ENCODE measurements around the gene NTSR2.
A peak's percentile ranks its signal among the peaks of the same experiment; 100 is the strongest.

Gene NTSR2, protein sequence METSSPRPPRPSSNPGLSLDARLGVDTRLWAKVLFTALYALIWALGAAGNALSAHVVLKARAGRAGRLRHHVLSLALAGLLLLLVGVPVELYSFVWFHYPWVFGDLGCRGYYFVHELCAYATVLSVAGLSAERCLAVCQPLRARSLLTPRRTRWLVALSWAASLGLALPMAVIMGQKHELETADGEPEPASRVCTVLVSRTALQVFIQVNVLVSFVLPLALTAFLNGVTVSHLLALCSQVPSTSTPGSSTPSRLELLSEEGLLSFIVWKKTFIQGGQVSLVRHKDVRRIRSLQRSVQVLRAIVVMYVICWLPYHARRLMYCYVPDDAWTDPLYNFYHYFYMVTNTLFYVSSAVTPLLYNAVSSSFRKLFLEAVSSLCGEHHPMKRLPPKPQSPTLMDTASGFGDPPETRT

DNA sequence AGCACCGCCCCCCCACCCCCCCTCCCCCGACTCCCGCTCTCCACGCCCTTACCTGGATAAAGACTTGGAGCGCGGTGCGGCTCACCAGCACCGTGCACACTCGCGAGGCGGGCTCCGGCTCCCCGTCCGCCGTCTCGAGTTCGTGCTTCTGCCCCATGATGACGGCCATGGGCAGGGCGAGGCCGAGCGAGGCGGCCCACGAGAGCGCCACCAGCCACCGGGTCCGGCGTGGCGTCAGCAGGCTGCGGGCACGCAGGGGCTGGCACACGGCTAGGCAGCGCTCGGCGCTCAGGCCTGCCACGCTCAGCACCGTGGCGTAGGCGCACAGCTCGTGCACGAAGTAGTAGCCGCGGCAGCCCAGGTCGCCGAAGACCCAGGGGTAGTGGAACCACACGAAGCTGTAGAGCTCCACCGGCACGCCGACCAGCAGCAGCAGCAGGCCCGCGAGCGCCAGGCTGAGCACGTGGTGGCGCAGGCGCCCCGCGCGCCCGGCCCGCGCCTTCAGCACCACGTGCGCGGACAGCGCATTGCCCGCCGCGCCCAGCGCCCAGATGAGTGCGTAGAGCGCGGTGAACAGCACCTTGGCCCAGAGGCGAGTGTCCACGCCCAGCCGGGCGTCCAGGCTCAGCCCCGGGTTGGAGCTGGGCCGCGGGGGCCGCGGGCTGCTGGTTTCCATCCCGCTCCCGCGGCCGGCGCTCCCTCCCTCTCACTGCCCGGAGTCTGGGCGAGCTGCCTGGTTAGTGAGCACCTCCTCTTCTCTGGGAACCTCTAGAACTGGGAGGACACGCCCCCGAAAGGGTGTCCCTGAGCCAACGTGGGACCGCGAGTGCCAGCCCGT is at the start of gene NTSR2:
NTSR2 (minus strand) TSS at position 742 of the 838 bp plus-strand sequence; CDS start at position 676, 66 bp downstream.
- no peak within 1 kb of the TSS for H3K4me3 ChIP-seq (ENCODE audit: low read length)
- peaks cover 40% of the 10 kb centered on the region for H3K27me3 ChIP-seq (replicated peaks; ENCODE audit: control insufficient read depth, insufficient read depth, low read length)
- no peaks in the 10 kb centered on the region for H3K9me3 ChIP-seq (ENCODE audit: control insufficient read depth, low read length)
- H3K36me3 ChIP-seq (ENCODE audit: control insufficient read depth, insufficient read depth, low read length, severe bottlenecking) = no peaks in the 10 kb centered on the region
- DNase-seq (ENCODE audit: low read depth) = peak; percentile 40
- H3K4me1 ChIP-seq (ENCODE audit: control insufficient read depth, insufficient read depth, low read length) = peaks cover 8% of the 10 kb centered on the region
- H3K9ac ChIP-seq (ENCODE audit: low read length) = no peak within 1 kb of the TSS

- Histone ChIP-seq H3K27me3 (replicated peaks; ENCODE audit: control insufficient read depth, insufficient read depth, low read length) (no peaks in the 10 kb centered on the region), H3K4me3 (ENCODE audit: low read length) (no peak overlapping the region), H3K36me3 (ENCODE audit: control insufficient read depth, insufficient read depth, low read length, severe bottlenecking) (no peaks in the 10 kb centered on the region), H3K4me1 (ENCODE audit: control insufficient read depth, insufficient read depth, low read length) (peaks cover 24% of the 10 kb centered on the region), H3K9ac (ENCODE audit: low read length) (no peak overlapping the region), H3K9me3 (ENCODE audit: control insufficient read depth, low read length) (no peaks in the 10 kb centered on the region)
- DNase-seq (ENCODE audit: low read depth) = no peak
These were observed 49.4 kb upstream of the NTSR2 start for GRCh38 chr2:11719230-11719977.

DNA sequence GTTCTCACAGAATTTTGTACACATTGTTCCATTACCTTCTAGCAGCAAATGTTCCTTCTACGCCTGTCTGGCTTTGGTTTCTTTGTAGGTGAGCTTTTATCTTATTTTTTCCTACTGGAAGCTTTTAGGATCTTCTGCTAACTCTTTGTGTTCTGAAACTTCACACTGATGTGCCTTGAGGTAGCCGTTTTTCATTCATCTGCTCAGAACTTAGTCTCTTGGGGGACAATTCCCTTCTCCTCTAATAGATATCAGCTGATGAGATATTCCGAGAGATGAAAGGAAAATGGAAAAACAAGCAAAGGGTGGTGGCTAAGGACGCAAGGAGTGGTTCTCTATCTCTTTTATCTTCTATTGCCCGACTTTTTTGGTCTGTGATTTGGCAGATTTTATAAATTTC is 48.6 kb upstream of the NTSR2 start:
- DNase-seq (ENCODE audit: low read depth) = no peak
- Histone ChIP-seq H3K9me3 (ENCODE audit: control insufficient read depth, low read length) (no peaks in the 10 kb centered on the region), H3K27me3 (replicated peaks; ENCODE audit: control insufficient read depth, insufficient read depth, low read length) (no peaks in the 10 kb centered on the region)

GRCh38 chr2:11717623-11718022 is 47.6 kb upstream of the NTSR2 start:
- Histone ChIP-seq H3K9me3 (ENCODE audit: control insufficient read depth, low read length) (no peaks in the 10 kb centered on the region), H3K4me1 (ENCODE audit: control insufficient read depth, insufficient read depth, low read length) (peaks cover 28% of the 10 kb centered on the region), H3K27me3 (replicated peaks; ENCODE audit: control insufficient read depth, insufficient read depth, low read length) (no peaks in the 10 kb centered on the region), H3K9ac (ENCODE audit: low read length) (no peak overlapping the region), H3K36me3 (ENCODE audit: control insufficient read depth, insufficient read depth, low read length, severe bottlenecking) (no peaks in the 10 kb centered on the region), H3K4me3 (ENCODE audit: low read length) (no peak overlapping the region)
- no peak for DNase-seq (ENCODE audit: low read depth)

More for the DNA sequence above, 48.6 kb upstream of the NTSR2 start:
- Histone ChIP-seq H3K36me3 (ENCODE audit: control insufficient read depth, insufficient read depth, low read length, severe bottlenecking) (no peaks in the 10 kb centered on the region), H3K4me3 (ENCODE audit: low read length) (no peak overlapping the region), H3K9ac (ENCODE audit: low read length) (no peak overlapping the region), H3K4me1 (ENCODE audit: control insufficient read depth, insufficient read depth, low read length) (peaks cover 24% of the 10 kb centered on the region)

GRCh38 chr2:11716689-11717321 is 46.8 kb upstream of the NTSR2 start:
- DNase-seq (ENCODE audit: low read depth) = peak; percentile 78
- Histone ChIP-seq H3K27me3 (replicated peaks; ENCODE audit: control insufficient read depth, insufficient read depth, low read length) (no peaks in the 10 kb centered on the region), H3K4me3 (ENCODE audit: low read length) (peak overlapping the region; percentile 51), H3K36me3 (ENCODE audit: control insufficient read depth, insufficient read depth, low read length, severe bottlenecking) (no peaks in the 10 kb centered on the region), H3K9me3 (ENCODE audit: control insufficient read depth, low read length) (no peaks in the 10 kb centered on the region), H3K4me1 (ENCODE audit: control insufficient read depth, insufficient read depth, low read length) (peaks cover 37% of the 10 kb centered on the region), H3K9ac (ENCODE audit: low read length) (peak overlapping the region; percentile 72)

DNA sequence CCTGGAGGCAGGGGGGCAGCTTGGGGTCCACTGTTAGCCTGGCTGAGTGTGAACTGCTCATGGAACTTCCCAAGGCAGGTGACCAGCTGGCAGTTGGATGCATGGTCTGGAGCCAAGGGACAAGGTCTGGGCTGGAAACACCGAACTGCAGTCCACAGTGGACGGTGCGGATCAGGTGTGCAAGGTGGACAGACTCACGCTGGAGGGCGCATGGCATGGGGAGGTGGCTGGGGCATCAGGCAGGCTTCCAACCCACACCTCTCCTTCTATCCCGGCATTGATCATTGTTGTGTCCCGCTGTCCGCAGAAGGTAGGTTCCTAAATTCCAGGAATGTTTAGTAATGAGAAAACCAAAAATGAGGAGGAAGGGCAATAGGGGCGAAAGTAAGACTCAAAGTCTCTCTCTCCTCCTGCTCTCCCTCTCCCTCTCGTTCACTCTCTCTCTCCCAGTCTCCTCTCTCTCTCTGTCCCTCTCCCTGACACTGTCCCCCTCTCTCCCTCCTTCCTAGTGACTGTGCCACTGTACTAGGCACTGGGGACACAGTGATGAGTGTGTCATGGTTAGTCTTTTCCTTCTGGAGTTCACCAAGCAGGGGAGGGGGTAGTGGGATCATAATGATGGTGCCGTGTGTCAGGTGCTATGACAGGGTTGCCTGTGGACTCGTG is 46.1 kb upstream of the NTSR2 start:
- no peak for DNase-seq (ENCODE audit: low read depth)
- Histone ChIP-seq H3K9me3 (ENCODE audit: control insufficient read depth, low read length) (no peaks in the 10 kb centered on the region), H3K4me3 (ENCODE audit: low read length) (peak overlapping the region; percentile 51), H3K4me1 (ENCODE audit: control insufficient read depth, insufficient read depth, low read length) (peaks cover 43% of the 10 kb centered on the region), H3K9ac (ENCODE audit: low read length) (peak overlapping the region; percentile 72), H3K27me3 (replicated peaks; ENCODE audit: control insufficient read depth, insufficient read depth, low read length) (no peaks in the 10 kb centered on the region), H3K36me3 (ENCODE audit: control insufficient read depth, insufficient read depth, low read length, severe bottlenecking) (no peaks in the 10 kb centered on the region)

GRCh38 chr2:11713815-11714214 is 43.8 kb upstream of the NTSR2 start:
- Histone ChIP-seq H3K27me3 (replicated peaks; ENCODE audit: control insufficient read depth, insufficient read depth, low read length) (no peaks in the 10 kb centered on the region), H3K9me3 (ENCODE audit: control insufficient read depth, low read length) (no peaks in the 10 kb centered on the region), H3K9ac (ENCODE audit: low read length) (no peak overlapping the region), H3K4me1 (ENCODE audit: control insufficient read depth, insufficient read depth, low read length) (peaks cover 63% of the 10 kb centered on the region), H3K36me3 (ENCODE audit: control insufficient read depth, insufficient read depth, low read length, severe bottlenecking) (no peaks in the 10 kb centered on the region), H3K4me3 (ENCODE audit: low read length) (no peak overlapping the region)
- DNase-seq (ENCODE audit: low read depth) = no peak

DNA sequence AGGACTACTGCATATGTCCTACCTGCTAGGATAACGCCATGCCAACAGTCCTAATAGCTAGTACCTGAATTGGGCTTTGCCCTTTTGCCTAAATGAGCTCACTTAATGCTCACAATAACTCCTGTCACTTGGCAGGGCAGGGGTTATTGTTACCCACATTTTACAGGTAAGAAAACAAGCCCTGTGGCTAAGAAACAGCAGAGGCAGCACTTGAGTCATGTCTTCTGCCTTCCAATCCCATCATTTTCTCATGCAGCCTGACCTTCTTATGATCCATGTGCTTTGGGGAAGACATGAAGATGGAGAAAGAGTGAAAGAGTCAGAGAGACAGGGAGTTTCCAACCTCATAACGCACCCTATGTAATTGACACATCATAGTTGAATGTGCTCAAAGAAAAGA is 42.9 kb upstream of the NTSR2 start:
- no peaks in the 10 kb centered on the region for H3K36me3 ChIP-seq (ENCODE audit: control insufficient read depth, insufficient read depth, low read length, severe bottlenecking)

DNA sequence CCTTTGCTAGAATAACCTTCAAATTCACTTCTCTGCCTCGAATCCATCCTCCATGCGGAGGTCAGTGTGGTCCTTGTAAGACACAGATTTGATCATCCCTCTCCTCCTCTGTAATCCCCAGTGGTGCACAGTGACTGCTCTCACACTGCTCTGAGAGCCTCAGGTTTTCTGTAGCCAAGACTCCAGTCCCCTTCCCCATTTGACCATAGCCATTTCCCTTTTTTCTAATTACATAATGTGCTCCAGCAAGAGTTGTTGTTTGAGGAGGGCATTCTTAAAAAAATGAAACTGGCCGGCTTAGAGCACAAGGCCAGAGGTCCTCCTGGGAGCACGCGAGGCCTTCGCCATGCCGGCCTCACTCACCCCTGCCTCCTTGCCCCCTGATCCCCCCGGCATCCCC is 41.8 kb upstream of the NTSR2 start:
- H3K9ac ChIP-seq (ENCODE audit: low read length) = peak overlapping the region; percentile 40
- H3K27me3 ChIP-seq (replicated peaks; ENCODE audit: control insufficient read depth, insufficient read depth, low read length) = no peaks in the 10 kb centered on the region
- DNase-seq (ENCODE audit: low read depth) = no peak
- H3K4me1 ChIP-seq (ENCODE audit: control insufficient read depth, insufficient read depth, low read length) = peaks cover 58% of the 10 kb centered on the region
- H3K4me3 ChIP-seq (ENCODE audit: low read length) = no peak overlapping the region
- no peaks in the 10 kb centered on the region for H3K36me3 ChIP-seq (ENCODE audit: control insufficient read depth, insufficient read depth, low read length, severe bottlenecking)
- H3K9me3 ChIP-seq (ENCODE audit: control insufficient read depth, low read length) = no peaks in the 10 kb centered on the region

More for the DNA sequence above, 42.9 kb upstream of the NTSR2 start:
- Histone ChIP-seq H3K9ac (ENCODE audit: low read length) (no peak overlapping the region), H3K9me3 (ENCODE audit: control insufficient read depth, low read length) (no peaks in the 10 kb centered on the region), H3K4me1 (ENCODE audit: control insufficient read depth, insufficient read depth, low read length) (peaks cover 66% of the 10 kb centered on the region), H3K4me3 (ENCODE audit: low read length) (no peak overlapping the region), H3K27me3 (replicated peaks; ENCODE audit: control insufficient read depth, insufficient read depth, low read length) (no peaks in the 10 kb centered on the region)
- DNase-seq (ENCODE audit: low read depth) = no peak

DNA sequence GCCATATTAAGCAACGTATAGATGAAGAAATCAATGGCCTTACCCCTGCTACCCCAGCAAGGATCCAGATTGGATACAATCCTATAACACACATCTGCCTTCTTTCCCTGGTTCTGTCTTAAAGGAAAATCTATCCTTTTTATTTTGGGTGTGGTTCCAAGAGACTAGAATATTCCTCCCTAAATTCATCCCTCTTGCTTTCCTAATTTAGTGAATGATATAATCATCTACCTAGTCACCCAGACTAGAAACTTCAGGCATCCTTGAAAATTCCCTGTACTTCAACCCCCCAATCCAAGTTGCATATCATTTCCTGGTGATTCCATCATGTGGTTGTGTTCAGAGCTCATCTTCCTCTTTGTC is 41.3 kb upstream of the NTSR2 start:
- peak overlapping the region; percentile 66 for H3K9ac ChIP-seq (ENCODE audit: low read length)

More for the DNA sequence above, 41.3 kb upstream of the NTSR2 start:
- Histone ChIP-seq H3K4me3 (ENCODE audit: low read length) (peak overlapping the region; percentile 10), H3K9me3 (ENCODE audit: control insufficient read depth, low read length) (no peaks in the 10 kb centered on the region), H3K36me3 (ENCODE audit: control insufficient read depth, insufficient read depth, low read length, severe bottlenecking) (no peaks in the 10 kb centered on the region), H3K4me1 (ENCODE audit: control insufficient read depth, insufficient read depth, low read length) (peaks cover 54% of the 10 kb centered on the region), H3K27me3 (replicated peaks; ENCODE audit: control insufficient read depth, insufficient read depth, low read length) (no peaks in the 10 kb centered on the region)
- no peak for DNase-seq (ENCODE audit: low read depth)

All from adipocyte (in vitro differentiated cells).